ENCODE measurements around the gene TSPAN3. TPM values are rescaled to one million over a fixed set of nuclear protein-coding genes. Genes with fewer than 3 reads are reported as not detected.

TSPAN3 gene
- total RNA-seq, 1 donor from 2014 or later, result 252 TPM

- Histone ChIP-seq H3K27me3 (ENCODE audit: control insufficient read depth, insufficient read depth, low read length) (no peaks in the 10 kb centered on the region), H3K4me3 (ENCODE audit: low read depth, low read length) (no peak overlapping the region), H3K36me3 (ENCODE audit: control insufficient read depth, insufficient read depth, low read length) (no peaks in the 10 kb centered on the region)
- no peak for DNase-seq (ENCODE audit: low read depth)
- TF ChIP-seq CTCF (IDR thresholded peaks at IDR 0.05; ENCODE audit: insufficient read depth, low read length, poor library complexity, severe bottlenecking), result no peak
Measured at GRCh38 chr15:76999996-77000395, 70.9 kb downstream of the TSPAN3 start.

DNA sequence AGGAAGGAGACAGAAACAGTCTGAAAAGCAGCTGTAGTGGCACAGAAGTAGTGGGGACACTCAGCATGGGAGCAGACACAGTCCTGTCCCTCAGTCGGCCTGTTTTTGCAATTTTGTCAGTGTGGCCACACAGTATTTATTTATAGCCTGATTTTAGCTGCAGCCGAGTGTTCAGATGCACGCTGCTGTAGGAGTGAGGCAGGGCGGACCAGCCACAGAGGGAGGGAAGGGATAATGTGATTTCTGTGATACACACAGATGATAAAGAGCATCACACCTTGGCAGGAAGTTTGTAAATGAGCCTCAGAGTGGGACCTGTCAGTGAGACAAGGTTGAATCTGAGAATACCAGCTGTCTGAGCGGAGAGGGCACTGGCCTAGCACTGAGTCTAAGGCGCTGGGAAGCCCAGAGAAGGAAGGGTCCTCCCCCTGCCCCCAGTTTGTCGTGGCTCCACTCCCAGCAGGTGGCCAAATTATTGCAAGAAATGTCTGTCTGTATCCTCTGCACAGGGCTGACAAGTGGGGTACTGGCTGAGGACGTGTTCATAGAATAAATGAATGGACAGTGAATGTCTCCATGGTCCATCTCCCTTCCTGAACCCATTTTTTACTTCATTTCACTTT is 72.1 kb downstream of the TSPAN3 start:
- Histone ChIP-seq H3K36me3 (ENCODE audit: control insufficient read depth, insufficient read depth, low read length) (no peaks in the 10 kb centered on the region), H3K27me3 (ENCODE audit: control insufficient read depth, insufficient read depth, low read length) (no peaks in the 10 kb centered on the region), H3K4me3 (ENCODE audit: low read depth, low read length) (no peak overlapping the region)
- no peak for DNase-seq (ENCODE audit: low read depth)
- no peak for TF ChIP-seq CTCF (IDR thresholded peaks at IDR 0.05; ENCODE audit: insufficient read depth, low read length, poor library complexity, severe bottlenecking)

DNA sequence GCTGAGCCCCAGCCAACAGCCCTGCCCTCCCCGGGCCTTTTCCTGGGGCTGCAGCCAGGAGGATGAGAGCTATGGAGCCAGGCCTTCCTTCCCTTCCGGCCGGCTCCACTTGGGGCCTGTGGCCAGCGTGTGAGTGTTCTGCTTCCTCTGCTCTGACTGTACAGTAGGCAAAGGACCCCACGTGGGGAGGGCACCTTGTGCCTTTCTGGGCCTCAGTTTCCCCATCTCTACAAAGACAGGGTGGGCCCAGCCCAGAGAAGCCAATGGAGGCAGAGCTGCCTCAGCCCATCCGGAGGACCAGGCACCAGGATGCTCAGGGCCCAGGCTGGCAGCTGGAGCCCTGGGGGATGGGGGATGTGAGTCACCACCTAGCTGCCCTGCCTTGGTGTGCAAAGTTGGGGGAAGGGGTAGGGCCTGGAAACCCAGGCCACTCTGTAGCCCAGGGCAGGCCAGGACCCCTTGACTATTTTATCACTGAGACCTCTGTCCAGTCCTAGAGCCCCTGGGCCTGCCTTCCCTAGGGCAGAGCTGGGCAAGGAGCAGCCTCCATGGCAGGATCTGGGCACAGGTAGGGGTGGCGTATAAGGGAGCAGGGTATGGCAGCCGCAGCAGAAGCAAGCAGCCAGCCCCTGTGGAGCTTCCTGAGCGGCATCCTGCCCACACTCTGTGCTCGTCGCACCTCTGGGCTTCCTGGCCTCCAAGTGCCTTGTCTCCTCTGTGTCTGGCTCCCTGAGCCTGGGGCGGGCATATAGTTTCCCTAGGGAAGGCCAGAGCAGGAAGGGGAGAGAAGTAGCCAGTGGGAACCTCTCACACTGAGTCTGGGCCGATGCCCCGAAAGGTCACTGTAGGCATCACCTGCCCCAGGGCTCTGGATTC is 74.1 kb downstream of the TSPAN3 start:
- no peak for TF ChIP-seq CTCF (IDR thresholded peaks at IDR 0.05; ENCODE audit: insufficient read depth, low read length, poor library complexity, severe bottlenecking)
- Histone ChIP-seq H3K27me3 (ENCODE audit: control insufficient read depth, insufficient read depth, low read length) (no peaks in the 10 kb centered on the region), H3K36me3 (ENCODE audit: control insufficient read depth, insufficient read depth, low read length) (no peaks in the 10 kb centered on the region), H3K4me3 (ENCODE audit: low read depth, low read length) (no peak overlapping the region)
- no peak for DNase-seq (ENCODE audit: low read depth)

DNA sequence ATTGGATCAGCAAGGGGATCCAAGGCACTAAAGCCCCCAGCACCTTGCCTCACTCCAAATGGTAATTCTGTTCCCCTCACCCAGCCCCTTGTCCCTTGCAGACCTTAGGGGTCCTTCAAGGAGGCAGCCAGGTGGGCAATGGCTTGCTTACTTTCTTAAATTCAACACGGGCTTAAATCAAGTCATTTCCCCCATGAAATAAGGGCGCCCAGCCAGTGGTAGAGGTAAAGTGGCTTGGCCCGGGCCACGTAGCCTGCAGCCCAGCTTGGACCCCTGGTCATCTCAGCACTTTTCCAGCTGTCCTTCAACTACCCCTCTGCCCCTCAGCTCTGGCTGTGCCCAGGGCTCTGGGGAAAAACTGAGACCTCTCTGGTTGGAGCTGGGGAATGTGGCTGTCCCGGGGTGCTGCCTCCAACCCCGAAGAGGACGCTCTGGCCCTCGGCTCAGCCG is 74.8 kb downstream of the TSPAN3 start:
- Histone ChIP-seq H3K4me3 (ENCODE audit: low read depth, low read length) (no peak overlapping the region), H3K27me3 (ENCODE audit: control insufficient read depth, insufficient read depth, low read length) (no peaks in the 10 kb centered on the region), H3K36me3 (ENCODE audit: control insufficient read depth, insufficient read depth, low read length) (no peaks in the 10 kb centered on the region)
- no peak for TF ChIP-seq CTCF (IDR thresholded peaks at IDR 0.05; ENCODE audit: insufficient read depth, low read length, poor library complexity, severe bottlenecking)
- DNase-seq (ENCODE audit: low read depth), result no peak

DNA sequence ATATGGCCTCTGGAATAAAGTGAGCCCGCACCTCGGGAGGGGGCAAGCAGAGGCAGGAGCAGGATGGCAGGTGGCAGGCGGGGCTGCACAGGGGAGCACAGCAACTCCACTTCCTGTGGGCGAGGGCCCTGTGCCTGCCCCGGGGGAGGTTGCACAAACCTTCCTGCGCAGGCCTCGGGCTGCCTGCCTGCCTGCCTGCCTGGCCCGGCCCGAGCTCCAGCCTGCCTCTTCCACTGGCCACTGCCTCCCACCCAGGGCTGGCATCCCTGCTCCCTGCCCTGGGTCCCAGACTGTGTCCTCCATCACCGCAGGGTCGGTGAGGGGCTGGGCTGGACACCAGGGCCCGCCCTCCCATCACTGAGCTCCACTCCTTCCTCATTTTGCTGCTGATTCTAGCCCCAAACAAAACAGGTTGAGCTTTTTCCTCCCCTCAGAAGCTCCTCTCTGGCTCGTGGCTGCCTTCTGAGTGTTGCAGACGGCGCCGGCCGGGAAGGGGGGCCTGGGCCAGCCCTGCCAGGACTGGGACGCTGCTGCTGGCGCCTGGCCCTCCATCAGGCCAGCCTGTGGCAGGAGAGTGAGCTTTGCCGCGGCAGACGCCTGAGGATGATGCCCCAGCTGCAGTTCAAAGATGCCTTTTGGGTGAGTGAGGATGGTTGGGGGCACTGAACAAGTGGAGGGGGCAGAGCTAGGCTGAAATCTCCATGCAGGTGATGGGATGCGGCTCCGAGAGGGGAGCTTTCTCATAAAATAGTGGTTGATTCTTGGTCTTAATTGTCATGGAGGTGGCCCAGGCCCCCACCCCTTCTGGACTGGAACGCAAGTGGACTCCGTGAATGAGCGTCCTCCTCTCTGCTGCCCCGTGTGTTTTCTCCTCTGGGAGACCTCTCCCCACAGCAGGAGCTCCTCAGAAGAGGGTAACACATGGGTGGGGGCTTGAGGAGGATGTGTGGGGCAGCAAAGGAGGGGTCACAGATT is 75.7 kb downstream of the TSPAN3 start, which contains the start of gene PSTPIP1:
TSS of gene PSTPIP1 (plus strand) at position 156 of the 975 bp plus-strand sequence. CDS start at position 604, 448 bp downstream.
- Histone ChIP-seq H3K27me3 (ENCODE audit: control insufficient read depth, insufficient read depth, low read length) (no peaks in the 10 kb centered on the region), H3K36me3 (ENCODE audit: control insufficient read depth, insufficient read depth, low read length) (no peaks in the 10 kb centered on the region), H3K4me3 (ENCODE audit: low read depth, low read length) (no peak within 1 kb of the TSS)
- TF ChIP-seq CTCF (IDR thresholded peaks at IDR 0.05; ENCODE audit: insufficient read depth, low read length, poor library complexity, severe bottlenecking), result no peak
- no peak for DNase-seq (ENCODE audit: low read depth)
